K562 (cell line): Measurements from ENCODE around the gene ANKRD11.

Source experiments
- CTCF ChIP-seq, 3 experiments: IDR thresholded peaks in 2 of 3; conservative IDR thresholded peaks in 1 of 3; 2 replicates each; pipeline ENCODE4 v1.5.1; 2011 to 2012; ENCODE audit warnings: low read length in 3 of 3, mild to moderate bottlenecking in 3 of 3, control low read depth in 2 of 3, improper control_type of control experiment in 1 of 3, inconsistent platforms in 1 of 3, low read depth in 1 of 3, mixed read lengths in 1 of 3, moderate library complexity in 1 of 3; ENCODE audit not compliant: insufficient read depth in 2 of 3
- GMEB1 ChIP-seq: fragments of 250-450 bp; sonication (Bioruptor Pico); IDR thresholded peaks from 2 replicates; pipeline ENCODE4 v1.4.0; 2020; ENCODE audit warnings: mild to moderate bottlenecking
- HMGXB4 ChIP-seq: sonication (generic); formaldehyde crosslinking; IDR thresholded peaks from 2 replicates; pipeline ENCODE4 v1.8.1; 2023; ENCODE audit warnings: mild to moderate bottlenecking, missing genetic modification reagents
- NR1H2 ChIP-seq: sonication (generic); formaldehyde crosslinking; IDR thresholded peaks from 2 replicates; pipeline ENCODE4 v1.4.0; 2020; ENCODE audit warnings: mild to moderate bottlenecking, missing genetic modification reagents
- NR3C1 ChIP-seq: sonication (generic); formaldehyde crosslinking; IDR thresholded peaks from 2 replicates; pipeline ENCODE4 v1.8.1; 2022; ENCODE audit warnings: missing genetic modification reagents
- TBL1XR1 ChIP-seq, 2 experiments: IDR thresholded peaks; 2 replicates each; pipeline ENCODE4 v1.6.1; 2012; ENCODE audit warnings: improper control_type of control experiment in 2 of 2, low read length in 2 of 2, mild to moderate bottlenecking in 1 of 2
- TFAM ChIP-seq: fragments of 250-450 bp; sonication (Bioruptor Pico); conservative IDR thresholded peaks from 2 replicates; pipeline ENCODE4 v1.5.0; 2021; ENCODE audit warnings: mild to moderate bottlenecking, moderate library complexity
- ZBTB7A ChIP-seq: IDR thresholded peaks from 2 replicates; pipeline ENCODE4 v1.6.1; 2011; ENCODE audit warnings: low read depth, mild to moderate bottlenecking, low read length, moderate library complexity, borderline replicate concordance; ENCODE audit not compliant: control insufficient read depth
- ZNF316 ChIP-seq: fragments of 450-650 bp; IDR thresholded peaks from 2 replicates; pipeline ENCODE4 v1.6.1; 2016
- ZNF512 ChIP-seq: IDR thresholded peaks from 2 replicates; pipeline ENCODE4 v1.6.1; 2016; ENCODE audit warnings: missing genetic modification characterization, missing compliant biosample characterization

- TF ChIP-seq HMGXB4 (CRISPR knock-in tag) (no peak), CTCF (IDR thresholded peaks at IDR 0.05 in 2 of 3, conservative IDR thresholded peaks at IDR 0.05 in 1 of 3; ENCODE audit: insufficient read depth in 2 of 3, low read depth in 1 of 3, low read length in 3 of 3) (no peak), TFAM (CRISPR knock-in tag) (no peak), ZNF316 (no peak), ZNF512 (no peak), ZBTB7A (no peak), NR1H2 (CRISPR knock-in tag) (no peak), TBL1XR1 (IDR thresholded peaks at IDR 0.05; ENCODE audit: low read length in 2 of 2) (no peak), NR3C1 (CRISPR knock-in tag) (no peak), GMEB1 (CRISPR knock-in tag) (no peak)
Measured at GRCh38 chr16:89472711-89473075, 17.7 kb downstream of the ANKRD11 start.
